Endothelial cell (in vitro differentiated cells): ENCODE measurements around the gene RPL36A. TPM values are rescaled to one million over a fixed set of nuclear protein-coding genes. Genes with fewer than 3 reads are reported as not detected.

ENCODE experiments used
- DNase-seq: peaks from one replicate; pipeline ENCODE4 v3.0.0; 2021; ENCODE audit warnings: low spot score
- H3K27ac Mint-ChIP-seq: one replicate; pipeline ENCODE4 v1.8.0; 2021; ENCODE audit warnings: mixed read lengths, inconsistent platforms; ENCODE audit not compliant: unreplicated experiment
- H3K27me3 Mint-ChIP-seq: one replicate; pipeline ENCODE4 v1.8.0; 2021; ENCODE audit warnings: mild to moderate bottlenecking, moderate library complexity, mixed read lengths, inconsistent platforms; ENCODE audit not compliant: unreplicated experiment
- H3K36me3 Mint-ChIP-seq: one replicate; pipeline ENCODE4 v1.8.0; 2021; ENCODE audit warnings: mild to moderate bottlenecking, low read depth, mixed read lengths, inconsistent platforms; ENCODE audit not compliant: unreplicated experiment
- H3K4me1 Mint-ChIP-seq: one replicate; pipeline ENCODE4 v1.8.0; 2021; ENCODE audit warnings: mild to moderate bottlenecking, mixed read lengths, inconsistent platforms; ENCODE audit not compliant: unreplicated experiment
- H3K4me3 Mint-ChIP-seq: one replicate; pipeline ENCODE4 v1.8.0; 2021; ENCODE audit warnings: mild to moderate bottlenecking, mixed read lengths, inconsistent platforms; ENCODE audit not compliant: unreplicated experiment
- H3K9me3 Mint-ChIP-seq: one replicate; pipeline ENCODE4 v1.8.0; 2021; ENCODE audit warnings: mixed read lengths, inconsistent platforms; ENCODE audit not compliant: unreplicated experiment
- CTCF ChIP-seq: fragments of 200-600 bp; sonication (generic); IDR thresholded peaks from one replicate; pipeline ENCODE4 v1.5.0; 2021; ENCODE audit warnings: antibody characterized with exemption; ENCODE audit not compliant: unreplicated experiment
- long read RNA-seq: library from polyadenylated mRNA; unstranded; transcript quantifications from one replicate; pipeline ENCODE4 v2.0.0, GENCODE V29; 2020; ENCODE audit not compliant: unreplicated experiment
- total RNA-seq: library from RNA; stranded (reverse); fragmentation: NEBNext Ultra II Directional; extraction: Animal tissue kit (Norgen Biotek cat#: 25700); gene quantifications from one replicate; pipeline ENCODE4 v1.2.1, GENCODE V29; 2021; ENCODE audit not compliant: unreplicated experiment

RPL36A gene
- 225 TPM for total RNA-seq
- long read RNA-seq, transcript RPL36A-203 (5 exons, 910 nt): major isoform, 309 of 312 reads
- long read RNA-seq, partial matches to known transcripts: 0 of 312 reads
- long read RNA-seq, other reads (novel, unspliced or antisense): 3 of 312 reads

GRCh38 chrX:101390664-101391525, at the start of gene RPL36A:
Gene RPL36A, plus strand, starts transcription at chrX:101391011. Its CDS starts 33 bp downstream, at chrX:101391044.
- Mint-ChIP-seq H3K36me3 (no peaks in the 10 kb centered on the region), H3K4me3 (peak within 1 kb of the TSS; percentile 93), H3K27me3 (no peaks in the 10 kb centered on the region), H3K4me1 (peaks cover 8% of the 10 kb centered on the region), H3K27ac (peak within 1 kb of the TSS; percentile 92), H3K9me3 (no peaks in the 10 kb centered on the region)
- TF ChIP-seq CTCF: no peak
- peak; percentile 74 for DNase-seq

GRCh38 chrX:101347859-101348451, 42.9 kb upstream of the RPL36A start:
- Mint-ChIP-seq H3K4me1 (peaks cover 7% of the 10 kb centered on the region), H3K27me3 (no peaks in the 10 kb centered on the region), H3K36me3 (peaks cover 3% of the 10 kb centered on the region), H3K9me3 (no peaks in the 10 kb centered on the region), H3K27ac (no peak overlapping the region), H3K4me3 (peak overlapping the region; percentile 89)
- no peak for TF ChIP-seq CTCF
- DNase-seq: no peak

GRCh38 chrX:101348452-101349192, 42.2 kb upstream of the RPL36A start, which contains the start of gene TIMM8A:
Gene TIMM8A, minus strand, starts transcription at chrX:101348742. Its CDS starts 78 bp downstream, at chrX:101348664.
- peak within 1 kb of the TSS; percentile 89 for H3K4me3 Mint-ChIP-seq
- H3K27me3 Mint-ChIP-seq: no peaks in the 10 kb centered on the region
- H3K27ac Mint-ChIP-seq: peak within 1 kb of the TSS; percentile 75
- H3K36me3 Mint-ChIP-seq: peaks cover 3% of the 10 kb centered on the region
- no peak for TF ChIP-seq CTCF
- peaks cover 7% of the 10 kb centered on the region for H3K4me1 Mint-ChIP-seq
- peak; percentile 60 for DNase-seq
- H3K9me3 Mint-ChIP-seq: no peaks in the 10 kb centered on the region

- H3K27ac Mint-ChIP-seq: no peak overlapping the region
- peaks cover 3% of the 10 kb centered on the region for H3K36me3 Mint-ChIP-seq
- DNase-seq: no peak
- H3K4me3 Mint-ChIP-seq: peak overlapping the region; percentile 89
- no peaks in the 10 kb centered on the region for H3K27me3 Mint-ChIP-seq
- no peaks in the 10 kb centered on the region for H3K9me3 Mint-ChIP-seq
- H3K4me1 Mint-ChIP-seq: peaks cover 11% of the 10 kb centered on the region
- TF ChIP-seq CTCF: no peak
Observed at GRCh38 chrX:101349193-101349562, 41.6 kb upstream of the RPL36A start.
